Activated CD4-positive, alpha-beta T cell treated with anti-CD3 and anti-CD28 coated beads, Interleukin-2, amount 50 U/mL, for 24 hours (primary cell): ENCODE data around the gene SERPINA9.
"Not testable (repeated sequence)": the region's sequence is repeated elsewhere in the genome, so short reads cannot be mapped to it uniquely, and the experiment has no call there.

ENCODE experiments used
- DNase-seq, 2 donors: peaks; one replicate each; pipeline ENCODE4 v3.0.0-alpha.2; 2020; ENCODE audit warnings: low read depth in 1 of 2, low spot score in 1 of 2

The SERPINA9 gene

GRCh38 chr14:94427016-94427613, 48.9 kb downstream of the SERPINA9 start:
- DNase-seq, result no peak

DNA sequence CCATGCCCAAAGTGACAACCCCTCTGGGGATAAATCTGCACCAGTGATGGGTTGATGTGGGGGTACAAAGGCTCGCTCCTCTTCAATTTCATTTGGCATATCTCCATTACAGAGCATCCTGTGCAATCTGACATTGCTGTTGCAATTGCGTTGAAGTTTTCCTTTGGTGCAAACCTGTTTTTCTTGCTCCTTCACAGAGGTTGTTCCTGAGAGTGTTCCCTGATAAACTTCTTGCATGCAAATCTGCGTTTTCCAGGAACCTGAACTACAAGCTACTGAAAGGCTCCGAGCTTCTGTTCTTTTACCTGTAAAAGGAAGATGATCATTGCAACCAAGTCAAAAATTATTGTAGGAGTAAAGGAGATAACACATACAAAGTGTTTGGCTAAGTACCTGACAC, 49.5 kb downstream of the SERPINA9 start:
- no peak for DNase-seq

GRCh38 chr14:94424371-94424770, 51.6 kb downstream of the SERPINA9 start:
- no peak for DNase-seq

DNA sequence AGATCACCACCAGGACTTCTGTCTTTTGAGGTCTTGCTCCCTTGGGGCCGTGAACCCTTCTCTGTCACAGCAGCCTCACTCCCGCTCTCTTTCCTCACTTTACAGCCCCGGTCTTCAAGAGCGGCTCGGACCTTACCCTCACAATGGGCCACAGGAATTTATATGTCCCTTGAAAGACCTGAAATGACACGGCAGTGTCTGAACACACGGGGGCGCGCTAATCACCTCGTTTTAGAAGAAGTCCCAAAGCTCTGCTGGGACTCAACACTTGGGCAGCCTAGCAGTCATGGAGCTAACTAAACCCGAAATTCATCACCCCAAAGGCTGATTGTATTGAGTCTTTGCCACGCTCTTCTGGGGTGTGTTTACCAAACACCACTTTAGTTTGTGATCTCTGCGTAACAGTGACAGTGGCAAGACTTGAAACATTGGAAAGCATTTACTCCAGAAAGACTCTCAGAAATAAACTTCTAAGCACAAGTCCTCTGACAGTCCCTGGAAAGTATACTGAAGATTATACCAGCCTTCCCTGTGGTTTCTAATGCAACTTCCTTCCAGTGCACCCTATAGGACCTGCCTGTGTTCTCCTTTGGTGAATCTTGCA, 52.4 kb downstream of the SERPINA9 start:
- DNase-seq, result peak in 1 of 2 donors; percentile 12

- no peak for DNase-seq
Measured at GRCh38 chr14:94421316-94421715, 54.7 kb downstream of the SERPINA9 start.

DNA sequence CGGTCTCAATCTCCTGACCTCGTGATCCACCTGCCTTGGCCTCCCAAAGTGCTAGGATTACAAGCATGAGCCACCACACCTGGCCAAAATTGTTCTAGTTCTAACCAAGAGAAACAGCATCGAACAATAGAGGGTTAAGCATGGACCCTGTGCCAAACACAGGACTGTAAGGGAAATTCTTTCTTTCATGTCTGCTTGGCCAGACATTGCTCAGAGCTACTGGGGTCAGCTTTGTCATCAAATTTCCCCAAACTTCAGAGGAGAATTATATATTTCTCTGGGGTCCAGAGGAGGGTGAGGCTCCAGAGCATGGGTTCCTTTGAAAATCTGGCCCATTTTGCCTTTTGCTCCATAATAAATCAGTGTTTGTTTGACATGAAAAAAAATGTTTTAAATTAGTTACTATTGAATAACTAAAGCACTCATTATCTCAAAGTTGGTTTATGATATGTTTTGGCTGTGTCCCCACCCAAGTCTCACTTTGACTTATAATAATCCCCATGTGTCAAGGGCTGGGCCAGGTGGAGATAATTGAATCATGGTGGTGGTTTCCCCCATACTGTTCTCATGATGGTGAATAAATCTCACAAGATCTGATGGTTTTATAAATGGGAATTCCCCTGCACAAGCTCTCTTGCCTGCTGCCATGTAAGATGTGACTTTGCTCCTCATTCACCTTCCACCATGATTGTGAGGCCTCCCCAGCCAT, 58.3 kb downstream of the SERPINA9 start:
- not testable (repeated sequence) for DNase-seq
